LNCAP (cell line): ENCODE results near the gene ARMC5.
A peak's percentile ranks its signal among the peaks of the same experiment; 100 is the strongest.

Experiments
- TF ChIP-seq, protein P1 (sequence below): fragments of 450-650 bp; IDR thresholded peaks from 2 replicates; pipeline ENCODE4 v1.5.1; 2017; ENCODE audit warnings: mild to moderate bottlenecking

The ARMC5 gene

DNA sequence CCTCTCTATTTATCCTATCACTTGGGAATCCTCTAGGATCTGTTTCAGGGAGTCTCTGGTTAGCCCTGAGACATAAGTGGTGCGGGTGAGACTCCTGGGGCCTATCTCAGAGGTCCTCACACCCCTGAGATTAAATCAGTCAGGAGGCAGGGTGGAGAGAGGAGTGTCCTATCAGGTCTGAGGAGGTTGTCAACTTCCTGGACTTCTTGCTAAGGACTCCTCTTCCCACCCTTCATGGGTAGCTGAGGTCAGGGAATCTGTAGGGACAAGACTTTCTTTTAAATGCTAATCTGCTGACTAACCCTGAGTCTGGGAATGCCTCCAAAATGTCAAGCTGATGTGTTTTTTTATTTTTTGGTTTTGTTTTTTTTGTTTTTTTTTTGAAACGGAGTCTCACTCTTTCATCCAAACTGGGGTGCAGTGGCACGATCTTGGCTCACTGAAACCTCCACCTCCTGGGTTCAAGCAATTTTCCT lies 6.6 kb upstream of the ARMC5 start:
- TF ChIP-seq, protein P1, sequence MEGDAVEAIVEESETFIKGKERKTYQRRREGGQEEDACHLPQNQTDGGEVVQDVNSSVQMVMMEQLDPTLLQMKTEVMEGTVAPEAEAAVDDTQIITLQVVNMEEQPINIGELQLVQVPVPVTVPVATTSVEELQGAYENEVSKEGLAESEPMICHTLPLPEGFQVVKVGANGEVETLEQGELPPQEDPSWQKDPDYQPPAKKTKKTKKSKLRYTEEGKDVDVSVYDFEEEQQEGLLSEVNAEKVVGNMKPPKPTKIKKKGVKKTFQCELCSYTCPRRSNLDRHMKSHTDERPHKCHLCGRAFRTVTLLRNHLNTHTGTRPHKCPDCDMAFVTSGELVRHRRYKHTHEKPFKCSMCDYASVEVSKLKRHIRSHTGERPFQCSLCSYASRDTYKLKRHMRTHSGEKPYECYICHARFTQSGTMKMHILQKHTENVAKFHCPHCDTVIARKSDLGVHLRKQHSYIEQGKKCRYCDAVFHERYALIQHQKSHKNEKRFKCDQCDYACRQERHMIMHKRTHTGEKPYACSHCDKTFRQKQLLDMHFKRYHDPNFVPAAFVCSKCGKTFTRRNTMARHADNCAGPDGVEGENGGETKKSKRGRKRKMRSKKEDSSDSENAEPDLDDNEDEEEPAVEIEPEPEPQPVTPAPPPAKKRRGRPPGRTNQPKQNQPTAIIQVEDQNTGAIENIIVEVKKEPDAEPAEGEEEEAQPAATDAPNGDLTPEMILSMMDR, result no peak

DNA sequence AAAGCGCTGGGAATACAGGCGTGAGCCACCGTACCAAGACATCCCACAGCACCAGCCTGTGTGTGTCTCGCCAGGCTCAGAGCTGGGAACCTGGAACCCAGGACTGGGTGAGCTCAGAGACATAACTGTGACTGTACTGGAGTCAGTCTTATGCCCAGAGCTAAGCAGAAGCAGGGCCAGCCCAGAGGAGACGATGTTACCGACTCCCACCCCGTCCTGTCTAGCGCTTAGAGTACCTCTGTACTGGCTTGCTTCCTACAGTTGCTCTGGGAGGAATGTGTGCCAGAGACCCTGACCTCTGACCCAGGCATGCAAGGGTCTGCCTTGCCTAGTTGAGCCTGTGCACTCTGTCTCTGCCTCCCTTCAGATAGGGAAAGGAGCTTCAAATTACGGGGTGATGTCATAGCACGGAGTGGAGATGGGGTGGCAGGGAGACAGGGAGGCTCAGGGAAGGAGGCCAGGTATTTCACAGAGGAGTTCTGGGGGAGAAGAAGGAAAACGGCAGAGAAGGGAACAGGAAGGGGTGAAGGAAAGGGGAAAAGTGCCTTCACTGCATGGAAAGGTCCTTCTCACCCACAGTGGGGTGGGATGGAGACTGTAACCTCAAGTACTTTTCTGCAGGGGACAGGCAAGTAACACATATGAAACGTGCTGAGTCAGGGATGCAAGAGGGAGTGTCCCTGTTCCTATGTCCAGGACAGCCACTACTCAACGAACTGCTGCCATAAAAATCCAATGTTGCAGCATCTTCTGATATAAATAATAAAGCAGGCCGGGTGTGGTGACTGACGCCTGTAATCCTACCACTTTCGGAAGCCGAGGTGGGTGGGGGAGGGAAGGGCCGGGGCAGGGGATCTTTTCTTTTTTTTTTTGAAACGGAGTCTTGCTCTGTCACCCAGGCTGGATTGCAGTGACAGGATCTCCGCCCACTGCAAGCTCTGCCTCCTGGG lies 5.8 kb upstream of the ARMC5 start:
- TF ChIP-seq, protein P1, result no peak

DNA sequence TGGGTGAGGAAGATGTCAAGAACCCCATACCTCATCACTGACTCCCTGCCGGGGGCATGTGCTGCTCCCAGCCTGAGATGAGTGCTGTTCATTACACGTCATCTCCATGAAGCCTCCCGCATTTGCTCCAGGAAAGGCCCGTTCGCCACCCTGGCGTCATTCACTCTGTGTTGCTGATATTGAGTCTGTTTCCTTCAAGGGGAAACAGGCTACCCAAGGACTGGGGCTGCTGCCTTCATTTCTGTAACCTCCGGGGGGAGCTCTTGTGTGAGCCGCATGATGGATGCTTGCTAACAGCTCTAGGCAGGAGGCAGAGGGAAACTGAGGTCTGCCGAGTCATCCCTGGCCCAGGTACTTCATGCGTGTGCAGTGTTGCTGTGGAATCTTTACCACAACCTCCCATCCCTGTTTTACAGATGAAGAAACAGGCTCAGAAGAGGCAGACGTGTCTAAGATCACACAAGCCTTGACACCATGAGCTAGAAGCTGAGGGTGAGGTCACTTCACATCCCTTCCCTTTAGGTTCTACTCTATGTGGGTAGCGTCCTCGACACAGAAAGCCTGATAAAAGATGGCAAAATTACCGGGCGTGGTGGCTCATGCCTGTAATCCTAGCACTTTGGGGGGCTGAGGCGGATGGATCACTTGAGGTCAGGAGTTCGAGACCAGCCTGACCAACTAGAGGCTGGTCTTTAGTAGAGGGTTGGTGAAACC lies 3.5 kb upstream of the ARMC5 start:
- TF ChIP-seq, protein P1, result peak; percentile 23; the same call in 1 of the 2 replicates

DNA sequence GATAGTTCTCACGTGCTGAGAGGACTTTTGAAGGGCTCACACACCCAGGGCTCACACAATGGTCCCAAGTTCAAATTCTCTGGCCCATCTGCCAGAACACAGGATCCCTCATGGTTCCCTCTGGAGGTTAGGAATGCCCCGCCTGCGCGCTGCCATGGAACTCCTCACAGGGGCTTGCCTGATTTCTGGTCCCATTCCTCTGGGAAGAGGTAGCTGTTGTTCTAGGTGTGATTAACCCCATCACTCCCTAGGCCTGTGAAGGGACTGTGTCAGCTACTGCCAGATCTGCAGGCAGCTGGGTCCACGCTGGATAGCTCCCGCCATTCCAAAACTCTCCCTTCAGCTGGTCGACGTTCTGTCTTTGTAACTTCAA lies 2.3 kb upstream of the ARMC5 start:
- TF ChIP-seq, protein P1, result no peak

DNA sequence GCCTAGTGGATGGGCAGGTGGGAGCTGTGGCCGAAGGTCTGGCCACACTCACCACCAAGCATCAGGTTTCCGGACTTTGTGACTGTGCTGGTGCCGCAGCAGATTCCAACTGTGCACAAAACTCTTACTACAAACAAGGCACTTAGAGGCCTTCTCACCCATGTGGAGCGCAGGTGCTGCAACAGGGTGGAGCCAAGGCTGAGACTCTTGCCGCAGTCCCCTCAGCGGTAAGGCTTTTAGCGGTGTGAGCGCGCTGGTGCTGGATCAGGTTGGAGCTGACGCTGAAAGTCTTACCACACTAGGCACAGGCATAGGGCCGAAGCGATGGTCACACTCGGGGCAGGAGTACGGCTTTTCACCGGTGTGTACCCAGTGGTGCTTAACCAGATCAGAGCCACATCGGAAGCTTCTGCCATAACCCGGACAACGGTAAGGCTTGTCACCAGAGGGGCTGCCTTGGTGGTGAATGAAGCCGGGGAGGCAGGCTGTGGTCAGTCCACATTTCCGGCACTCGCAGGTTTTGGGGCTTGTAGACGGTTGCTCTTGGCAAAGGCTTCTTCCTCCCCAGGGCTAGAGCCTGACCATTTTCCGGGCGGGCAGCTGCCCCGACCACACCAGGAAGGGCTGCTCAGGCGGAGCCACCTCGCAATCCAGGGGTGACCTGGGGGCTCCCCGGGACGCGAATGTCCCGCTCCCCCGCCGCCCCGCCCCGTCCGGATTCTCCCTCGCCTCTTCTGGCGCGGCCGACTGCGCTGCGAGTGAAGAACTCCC lies 1.0 kb upstream of the ARMC5 start:
- TF ChIP-seq, protein P1, result peak; percentile 45; the same call in 1 of the 2 replicates

DNA sequence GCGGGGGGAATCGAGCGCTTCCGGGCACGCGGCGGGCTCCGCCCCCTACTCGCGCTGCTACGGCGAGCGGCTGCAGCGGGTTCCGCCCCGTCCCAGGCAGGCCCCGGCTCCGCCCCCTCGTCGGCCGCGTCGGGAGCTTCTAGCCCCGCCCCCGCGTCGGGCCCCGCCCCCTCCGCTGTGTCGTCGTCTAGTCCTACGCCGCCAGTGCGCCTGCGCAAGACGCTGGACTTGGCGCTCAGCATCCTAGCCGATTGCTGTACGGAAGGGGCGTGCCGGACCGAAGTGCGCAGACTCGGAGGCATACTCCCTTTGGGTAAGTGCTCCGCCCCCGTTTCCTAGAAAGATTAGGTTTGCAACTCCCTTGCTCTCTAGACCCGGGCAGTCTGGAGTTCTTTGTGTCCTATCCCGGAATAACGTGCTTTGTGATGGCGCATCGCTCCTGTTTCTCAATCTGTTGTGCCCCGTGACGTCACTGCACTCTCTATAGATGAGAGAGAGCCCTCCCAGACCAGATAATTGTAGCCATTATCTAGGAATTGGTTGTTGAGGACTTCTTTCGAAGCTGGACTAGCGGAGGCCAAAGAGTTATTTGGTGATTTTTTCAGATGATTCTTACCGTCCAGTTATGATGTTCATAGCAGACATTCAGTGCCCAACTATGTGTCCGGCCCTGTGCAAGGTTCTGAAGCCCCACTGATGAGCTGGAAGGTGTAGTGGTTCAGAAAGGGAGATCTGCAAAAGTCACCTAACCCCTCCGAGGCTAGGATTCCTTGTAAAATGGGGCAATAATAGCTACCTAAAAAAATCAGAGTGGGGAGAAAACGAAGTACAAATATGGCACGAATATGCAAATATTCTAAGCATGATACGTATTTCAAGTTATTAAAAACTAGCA lies 633 bp downstream of the ARMC5 start:
- TF ChIP-seq, protein P1, result no peak
